ENCODE results near the gene PRICKLE1. TPM values are rescaled to one million over a fixed set of nuclear protein-coding genes. Genes with fewer than 3 reads are reported as not detected.

The PRICKLE1 gene
- total and polyA plus RNA-seq, 9 of the 15 experiments (the other 6 are each of a cell fraction or from before 2014, with no cell fraction given) = 0.22 to 0.85 (median 0.31) TPM

DNA sequence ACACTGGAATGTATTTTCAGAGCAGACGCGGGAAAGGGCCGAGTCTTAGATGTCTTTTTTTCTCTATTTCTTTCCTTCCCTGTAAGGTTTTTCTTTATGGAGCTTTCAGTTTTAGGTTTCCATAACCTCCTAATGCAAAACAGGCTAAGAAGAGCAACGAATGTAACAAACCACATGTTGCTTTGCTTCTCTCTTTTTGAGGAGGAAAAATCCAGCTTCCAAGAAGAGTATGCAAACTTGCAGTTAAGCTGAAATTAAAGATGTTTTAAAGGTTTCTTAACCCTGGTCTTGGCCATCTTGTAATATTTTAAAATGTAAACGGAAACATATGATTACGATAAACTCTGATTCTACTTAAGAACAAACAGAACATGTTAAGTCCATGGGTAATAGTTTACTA is 86.9 kb downstream of the PRICKLE1 start:
- no peaks in the 10 kb centered on the region for H3K9me1 ChIP-seq (ENCODE audit: control insufficient read depth, insufficient read depth, low read length)
- H3K27ac ChIP-seq (ENCODE audit: extremely low read depth, low read depth, low read length) = no peak overlapping the region
- H3K4me2 ChIP-seq (ENCODE audit: insufficient read depth, low read length) = no peak overlapping the region
- FAIRE-seq = no peak
- no peaks in the 10 kb centered on the region for H3K36me3 ChIP-seq (ENCODE audit: control insufficient read depth, insufficient read depth, low read length)
- H3K9me3 ChIP-seq (replicated peaks; ENCODE audit: control insufficient read depth, insufficient read depth, low read depth, low read length) = no peaks in the 10 kb centered on the region
- BruUV-seq (replicated peaks) = no TSS peak
- ATAC-seq = no peak
- intact Hi-C loops (cut with micrococcal nuclease) = no loop called here
- no peaks in the 10 kb centered on the region for H3K79me2 ChIP-seq (ENCODE audit: control insufficient read depth, insufficient read depth, low read length)
- WGBS (ENCODE audit: insufficient coverage, low coverage, missing lambda C conversion rate) = 17% methylated on average over 6 of the region's 6 CpGs
- H3K9ac ChIP-seq (ENCODE audit: insufficient read depth in 1 of 2, low read depth in 2 of 2, low read length in 2 of 2) = no peak overlapping the region
- no peak overlapping the region for H3K4me3 ChIP-seq
- no peaks in the 10 kb centered on the region for H3K4me1 ChIP-seq (replicated peaks in 1 of 2; ENCODE audit: control insufficient read depth in 2 of 2, insufficient read depth in 2 of 2, low read length in 2 of 2)
- H3K27me3 ChIP-seq (ENCODE audit: control insufficient read depth in 2 of 2, insufficient read depth in 2 of 2, low read length in 2 of 2) = peaks cover 14 to 18% of the 10 kb centered on the region in 2 experiments
- TF ChIP-seq GATAD2B (IDR thresholded peaks at IDR 0.05; ENCODE audit: borderline replicate concordance) (no peak), NONO (IDR thresholded peaks at IDR 0.05; ENCODE audit: low read depth in 2 of 2, low read length in 1 of 2) (no peak), NFATC3 (IDR thresholded peaks at IDR 0.05) (no peak)
- no peak for DNase-seq (ENCODE audit: extremely low read depth in 1 of 4, low spot score in 3 of 4)
- H2AFZ ChIP-seq (ENCODE audit: low read depth, low read length) = no peak overlapping the region
- ChIA-PET POLR2A (interaction anchor here (1.0 kb wide), 1 partner anchor 12 kb away, joined by 3 read pairs; no protein-coding TSS in a partner anchor), CTCF (ENCODE audit: low intra/inter-chr PET ratio) (no interaction called here)
- H4K20me1 ChIP-seq (replicated peaks; ENCODE audit: control insufficient read depth, insufficient read depth, low read length) = no peaks in the 10 kb centered on the region
- in situ Hi-C loops (cut with MboI) = no loop called here

GRCh38 chr12:42498549-42499247 is 90.8 kb downstream of the PRICKLE1 start:
- no peaks in the 10 kb centered on the region for H3K9me3 ChIP-seq (replicated peaks; ENCODE audit: control insufficient read depth, insufficient read depth, low read depth, low read length)
- H3K27me3 ChIP-seq (ENCODE audit: control insufficient read depth in 2 of 2, insufficient read depth in 2 of 2, low read length in 2 of 2) = peaks cover 0 to 1% of the 10 kb centered on the region in 2 experiments; a peak in 3 of 5 replicates
- CTCF ChIA-PET (ENCODE audit: low intra/inter-chr PET ratio) = no interaction called here
- in situ Hi-C loops (cut with MboI) = no loop called here
- no peak overlapping the region for H2AFZ ChIP-seq (ENCODE audit: low read depth, low read length)
- no peaks in the 10 kb centered on the region for H3K36me3 ChIP-seq (ENCODE audit: control insufficient read depth, insufficient read depth, low read length)
- DNase-seq (ENCODE audit: extremely low read depth in 1 of 4, low spot score in 3 of 4) = no peak
- POLR2A ChIA-PET = no interaction called here
- BruUV-seq (replicated peaks) = no TSS peak
- no peaks in the 10 kb centered on the region for H4K20me1 ChIP-seq (replicated peaks; ENCODE audit: control insufficient read depth, insufficient read depth, low read length)
- no peak overlapping the region for H3K27ac ChIP-seq (ENCODE audit: extremely low read depth, low read depth, low read length)
- no peaks in the 10 kb centered on the region for H3K79me2 ChIP-seq (ENCODE audit: control insufficient read depth, insufficient read depth, low read length)
- no peak for ATAC-seq
- no peak overlapping the region for H3K4me2 ChIP-seq (ENCODE audit: insufficient read depth, low read length)
- intact Hi-C loops (cut with micrococcal nuclease) = no loop called here
- WGBS (ENCODE audit: insufficient coverage, low coverage, missing lambda C conversion rate) = 3% methylated on average over 3 of the region's 3 CpGs
- FAIRE-seq = no peak
- no peaks in the 10 kb centered on the region for H3K9me1 ChIP-seq (ENCODE audit: control insufficient read depth, insufficient read depth, low read length)
- H3K9ac ChIP-seq (ENCODE audit: insufficient read depth in 1 of 2, low read depth in 2 of 2, low read length in 2 of 2) = no peak overlapping the region
- H3K4me3 ChIP-seq = no peak overlapping the region
- no peaks in the 10 kb centered on the region for H3K4me1 ChIP-seq (replicated peaks in 1 of 2; ENCODE audit: control insufficient read depth in 2 of 2, insufficient read depth in 2 of 2, low read length in 2 of 2)
- no peak for TF ChIP-seq PKNOX1 (IDR thresholded peaks at IDR 0.05)
- TF ChIP-seq MED1 (CRISPR knock-in tag; IDR thresholded peaks at IDR 0.05; ENCODE audit: borderline replicate concordance) = no peak
- no peak for TF ChIP-seq KHSRP (IDR thresholded peaks at IDR 0.05)
- no peak for TF ChIP-seq PHF20 (IDR thresholded peaks at IDR 0.05; ENCODE audit: partially characterized antibody)
- TF ChIP-seq HOXB6 (CRISPR knock-in tag; IDR thresholded peaks at IDR 0.05; ENCODE audit: borderline replicate concordance) = no peak
- TF ChIP-seq, protein P1, sequence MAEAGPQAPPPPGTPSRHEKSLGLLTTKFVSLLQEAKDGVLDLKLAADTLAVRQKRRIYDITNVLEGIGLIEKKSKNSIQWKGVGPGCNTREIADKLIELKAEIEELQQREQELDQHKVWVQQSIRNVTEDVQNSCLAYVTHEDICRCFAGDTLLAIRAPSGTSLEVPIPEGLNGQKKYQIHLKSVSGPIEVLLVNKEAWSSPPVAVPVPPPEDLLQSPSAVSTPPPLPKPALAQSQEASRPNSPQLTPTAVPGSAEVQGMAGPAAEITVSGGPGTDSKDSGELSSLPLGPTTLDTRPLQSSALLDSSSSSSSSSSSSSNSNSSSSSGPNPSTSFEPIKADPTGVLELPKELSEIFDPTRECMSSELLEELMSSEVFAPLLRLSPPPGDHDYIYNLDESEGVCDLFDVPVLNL (CRISPR knock-in tag; IDR thresholded peaks at IDR 0.05; ENCODE audit: low read depth) = no peak
- TF ChIP-seq, protein P2, sequence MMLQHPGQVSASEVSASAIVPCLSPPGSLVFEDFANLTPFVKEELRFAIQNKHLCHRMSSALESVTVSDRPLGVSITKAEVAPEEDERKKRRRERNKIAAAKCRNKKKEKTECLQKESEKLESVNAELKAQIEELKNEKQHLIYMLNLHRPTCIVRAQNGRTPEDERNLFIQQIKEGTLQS (IDR thresholded peaks at IDR 0.05) = no peak
- TF ChIP-seq, protein P2 (CRISPR knock-in tag; conservative IDR thresholded peaks at IDR 0.05) = no peak
- TF ChIP-seq SMARCE1 (IDR thresholded peaks at IDR 0.05) = no peak
- no peak for TF ChIP-seq ZNF766 (CRISPR knock-in tag; conservative IDR thresholded peaks at IDR 0.05)
- TF ChIP-seq XRCC4 (IDR thresholded peaks at IDR 0.05; ENCODE audit: extremely low read depth, insufficient read depth, insufficient read length) = no peak
